ENCODE measurements around the gene SPEM3. TPM values are rescaled to one million over a fixed set of nuclear protein-coding genes. Genes with fewer than 3 reads are reported as not detected.

The SPEM3 gene
- total RNA-seq, 4 donors from 2014 or later, result not detected

DNA sequence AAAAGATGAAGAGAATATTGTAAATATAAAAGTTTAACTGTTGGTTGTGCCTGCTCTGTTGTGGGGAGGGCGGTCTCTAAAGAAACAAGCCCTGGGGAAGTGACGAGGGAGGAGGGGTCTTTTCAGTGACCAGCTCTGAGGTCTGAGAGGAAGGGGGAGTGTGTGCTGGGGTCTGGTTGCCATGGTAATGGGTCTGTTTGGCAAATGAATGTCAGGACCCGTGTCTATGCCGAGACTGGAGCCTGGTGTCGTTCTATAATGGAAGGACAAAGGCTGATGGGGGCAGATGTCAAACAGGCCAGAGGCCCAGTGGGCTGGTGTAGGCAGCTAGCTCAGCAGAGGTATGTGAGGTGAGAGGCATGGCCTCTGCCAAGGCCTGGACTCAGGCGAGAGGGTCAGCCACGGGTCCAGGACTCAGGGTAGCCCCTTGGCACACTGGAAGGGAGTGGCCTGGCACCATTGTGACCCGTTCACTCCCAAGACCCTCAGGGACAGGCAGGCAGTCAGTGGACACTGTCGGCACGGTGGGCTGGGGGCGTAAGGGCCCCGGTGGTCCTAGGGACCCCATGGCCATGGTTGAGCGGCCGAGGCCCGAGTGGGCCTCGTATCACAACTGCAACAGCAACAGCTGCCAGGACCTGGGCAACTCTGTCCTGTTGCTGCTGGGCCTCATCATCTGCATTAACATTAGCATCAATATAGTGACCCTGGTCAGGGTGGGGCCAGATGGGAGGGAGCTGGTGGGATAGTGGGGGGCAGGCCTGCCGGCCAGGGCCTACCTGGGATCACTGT, 8.6 kb upstream of the SPEM3 start, which contains the start of gene SPEM1:
SPEM1 (plus strand) TSS at position 506 of the 792 bp plus-strand sequence; CDS start at position 567, 61 bp downstream.
- intact Hi-C loops (cut with DNase I; ENCODE audit: low total_unique reads) (no loop called here), in situ Hi-C loops (cut with MboI; ENCODE audit: low sequenced_read_pairs in 4 of 4) (no loop called here)
- Histone ChIP-seq H3K36me3 (no peaks in the 10 kb centered on the region), H3K4me3 (no peak within 1 kb of the TSS), H3K27ac (no peak within 1 kb of the TSS), H3K9me3 (no peaks in the 10 kb centered on the region), H3K27me3 (no peaks in the 10 kb centered on the region), H3K4me1 (no peaks in the 10 kb centered on the region)
- no peak for TF ChIP-seq POLR2A (IDR thresholded peaks at IDR 0.05)
- TF ChIP-seq, protein P1, sequence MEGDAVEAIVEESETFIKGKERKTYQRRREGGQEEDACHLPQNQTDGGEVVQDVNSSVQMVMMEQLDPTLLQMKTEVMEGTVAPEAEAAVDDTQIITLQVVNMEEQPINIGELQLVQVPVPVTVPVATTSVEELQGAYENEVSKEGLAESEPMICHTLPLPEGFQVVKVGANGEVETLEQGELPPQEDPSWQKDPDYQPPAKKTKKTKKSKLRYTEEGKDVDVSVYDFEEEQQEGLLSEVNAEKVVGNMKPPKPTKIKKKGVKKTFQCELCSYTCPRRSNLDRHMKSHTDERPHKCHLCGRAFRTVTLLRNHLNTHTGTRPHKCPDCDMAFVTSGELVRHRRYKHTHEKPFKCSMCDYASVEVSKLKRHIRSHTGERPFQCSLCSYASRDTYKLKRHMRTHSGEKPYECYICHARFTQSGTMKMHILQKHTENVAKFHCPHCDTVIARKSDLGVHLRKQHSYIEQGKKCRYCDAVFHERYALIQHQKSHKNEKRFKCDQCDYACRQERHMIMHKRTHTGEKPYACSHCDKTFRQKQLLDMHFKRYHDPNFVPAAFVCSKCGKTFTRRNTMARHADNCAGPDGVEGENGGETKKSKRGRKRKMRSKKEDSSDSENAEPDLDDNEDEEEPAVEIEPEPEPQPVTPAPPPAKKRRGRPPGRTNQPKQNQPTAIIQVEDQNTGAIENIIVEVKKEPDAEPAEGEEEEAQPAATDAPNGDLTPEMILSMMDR (IDR thresholded peaks at IDR 0.05 in 4 of 5, conservative IDR thresholded peaks at IDR 0.05 in 1 of 5), result no peak
- DNase-seq, result no peak
- no peak for ATAC-seq

DNA sequence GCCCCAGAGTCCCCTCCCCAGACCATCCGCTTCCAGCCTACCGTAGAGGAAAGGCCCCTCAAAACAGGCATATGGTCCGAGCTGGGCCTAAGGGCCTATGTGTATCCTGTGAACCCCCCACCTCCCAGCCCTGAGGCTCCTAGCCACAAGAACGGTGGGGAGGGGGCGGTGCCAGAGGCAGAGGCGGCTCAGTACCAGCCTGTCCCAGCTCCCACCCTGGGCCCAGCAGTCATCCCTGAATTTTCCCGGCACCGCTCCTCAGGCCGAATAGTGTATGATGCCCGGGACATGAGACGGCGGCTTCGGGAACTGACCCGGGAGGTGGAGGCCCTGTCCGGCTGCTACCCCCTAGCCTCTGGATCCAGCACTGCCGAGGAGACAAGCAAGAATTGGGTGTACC, 7.5 kb upstream of the SPEM3 start:
- in situ Hi-C loops (cut with MboI; ENCODE audit: low sequenced_read_pairs in 4 of 4), result no loop called here
- Histone ChIP-seq H3K36me3 (no peaks in the 10 kb centered on the region), H3K4me3 (no peak overlapping the region), H3K27ac (no peak overlapping the region), H3K4me1 (no peaks in the 10 kb centered on the region), H3K9me3 (no peaks in the 10 kb centered on the region), H3K27me3 (no peaks in the 10 kb centered on the region)
- TF ChIP-seq POLR2A (IDR thresholded peaks at IDR 0.05), result no peak
- TF ChIP-seq, protein P1 (IDR thresholded peaks at IDR 0.05 in 4 of 5, conservative IDR thresholded peaks at IDR 0.05 in 1 of 5), result no peak
- intact Hi-C loops (cut with DNase I; ENCODE audit: low total_unique reads), result no loop called here
- ATAC-seq (no peak), DNase-seq (no peak)

DNA sequence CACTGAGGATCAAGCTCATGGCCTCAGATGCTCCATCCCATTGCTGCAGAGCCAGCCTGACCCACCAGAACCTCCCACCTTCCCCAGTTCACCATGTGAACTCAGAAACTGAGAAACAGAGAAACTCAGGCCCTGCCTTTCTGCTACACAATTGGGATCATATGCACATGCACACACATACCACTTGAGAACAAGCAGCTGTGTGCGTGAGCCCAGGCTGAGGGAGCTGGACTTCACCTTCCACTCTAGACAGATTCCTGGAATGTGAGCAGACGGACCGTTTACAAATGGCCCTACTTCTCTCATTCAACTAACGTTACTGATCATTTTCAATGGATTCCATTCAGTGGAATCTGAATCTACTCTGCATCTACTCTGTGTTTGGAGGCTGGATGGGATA, 5.0 kb upstream of the SPEM3 start:
- no peak for TF ChIP-seq POLR2A (IDR thresholded peaks at IDR 0.05)
- TF ChIP-seq, protein P1 (IDR thresholded peaks at IDR 0.05 in 4 of 5, conservative IDR thresholded peaks at IDR 0.05 in 1 of 5), result no peak
- in situ Hi-C loops (cut with MboI; ENCODE audit: low sequenced_read_pairs in 4 of 4), result no loop called here
- H3K4me1 ChIP-seq, result no peaks in the 10 kb centered on the region
- ATAC-seq (no peak), DNase-seq (no peak)
- H3K27me3 ChIP-seq, result no peaks in the 10 kb centered on the region
- no peaks in the 10 kb centered on the region for H3K9me3 ChIP-seq
- H3K36me3 ChIP-seq, result no peaks in the 10 kb centered on the region
- H3K4me3 ChIP-seq, result no peak overlapping the region
- no peak overlapping the region for H3K27ac ChIP-seq
- intact Hi-C loops (cut with DNase I; ENCODE audit: low total_unique reads), result no loop called here

DNA sequence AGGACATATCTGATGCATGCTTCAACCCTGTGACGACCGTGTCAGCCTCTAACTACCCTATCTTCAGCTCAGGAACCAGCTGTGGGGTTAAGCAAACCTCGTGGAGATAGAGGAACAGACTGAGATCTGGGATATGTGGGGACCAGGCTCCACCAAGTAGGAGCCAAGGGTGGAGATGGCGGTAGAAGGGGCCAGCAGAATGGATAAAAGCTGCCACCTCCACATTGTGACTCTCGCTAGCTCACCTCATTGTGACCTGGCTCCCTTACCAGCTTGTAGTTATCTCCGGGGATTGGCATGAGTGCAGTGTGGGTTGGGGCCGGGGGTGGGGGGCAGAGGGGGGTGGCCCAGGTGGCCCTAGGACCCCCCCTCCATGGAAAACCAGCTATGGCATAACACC, 3.3 kb upstream of the SPEM3 start, which contains the start of gene SPEM2:
SPEM2 (plus strand) TSS at position 301 of the 400 bp plus-strand sequence; CDS start at position 374, 73 bp downstream.
- Histone ChIP-seq H3K9me3 (no peaks in the 10 kb centered on the region), H3K27ac (no peak within 1 kb of the TSS), H3K4me1 (no peaks in the 10 kb centered on the region), H3K27me3 (no peaks in the 10 kb centered on the region), H3K36me3 (no peaks in the 10 kb centered on the region), H3K4me3 (no peak within 1 kb of the TSS)
- in situ Hi-C loops (cut with MboI; ENCODE audit: low sequenced_read_pairs in 4 of 4), result loop anchor here in 1 of 4 donors (25.0 kb wide), 1 partner anchor 137 kb away; the partner anchor contains the start of genes SENP3 and TNFSF13
- no peak for TF ChIP-seq POLR2A (IDR thresholded peaks at IDR 0.05)
- TF ChIP-seq, protein P1 (IDR thresholded peaks at IDR 0.05 in 4 of 5, conservative IDR thresholded peaks at IDR 0.05 in 1 of 5), result no peak
- ATAC-seq, result no peak
- no peak for DNase-seq
- intact Hi-C loops (cut with DNase I; ENCODE audit: low total_unique reads), result no loop called here

Data from gastrocnemius medialis (tissue), 4 donors.